ENCODE results near the gene PKD2L2.
"Not testable (repeated sequence)": the region's sequence is repeated elsewhere in the genome, so short reads cannot be mapped to it uniquely, and the experiment has no call there.

The PKD2L2 gene

DNA sequence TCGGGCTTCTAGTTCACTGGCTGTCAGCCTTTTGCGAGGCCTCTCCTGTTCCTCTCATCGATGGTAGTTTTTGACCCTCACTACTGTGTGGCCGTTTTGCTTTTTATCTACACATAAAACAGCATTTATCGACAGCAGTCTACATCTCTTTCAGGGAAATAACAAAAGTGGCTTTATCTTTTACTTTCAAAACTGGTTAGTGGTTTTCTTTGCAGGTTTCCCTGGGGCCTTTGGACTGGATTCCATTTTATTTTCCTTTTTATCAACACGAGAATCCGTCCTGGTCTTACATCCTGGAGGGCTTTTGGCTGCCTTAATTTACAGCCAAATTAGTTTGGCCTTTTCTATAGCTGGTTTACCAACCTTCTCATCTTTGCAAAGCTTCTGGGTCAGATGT lies 793 bp upstream of the PKD2L2 start:
- no peak for DNase-seq

- DNase-seq = no peak
Measured at GRCh38 chr5:137890845-137891244, 1.6 kb downstream of the PKD2L2 start.

- no peak for DNase-seq
Measured at GRCh38 chr5:137891849-137892248, 2.6 kb downstream of the PKD2L2 start.

- no peak for DNase-seq
Measured at GRCh38 chr5:137894586-137894985, 5.3 kb downstream of the PKD2L2 start.

DNA sequence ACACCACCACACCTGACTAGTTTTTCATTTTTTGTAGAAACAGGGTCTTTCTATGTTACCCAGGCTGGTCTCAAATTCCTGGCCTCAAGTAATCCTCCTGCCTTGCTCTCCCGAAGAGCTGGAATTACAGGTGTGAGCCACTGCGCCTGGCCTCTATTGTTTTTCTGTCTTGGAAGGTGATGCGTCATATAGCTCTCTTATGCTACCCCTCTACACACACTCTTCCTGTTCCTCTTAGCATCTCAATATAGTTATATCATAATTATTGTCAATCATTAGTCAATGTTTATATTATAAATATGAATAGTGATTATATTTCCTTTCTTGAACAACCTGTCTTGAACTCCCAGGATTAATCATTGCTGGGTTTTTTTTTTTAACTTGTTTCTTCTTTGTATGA lies 7.3 kb downstream of the PKD2L2 start:
- no peak for DNase-seq

DNA sequence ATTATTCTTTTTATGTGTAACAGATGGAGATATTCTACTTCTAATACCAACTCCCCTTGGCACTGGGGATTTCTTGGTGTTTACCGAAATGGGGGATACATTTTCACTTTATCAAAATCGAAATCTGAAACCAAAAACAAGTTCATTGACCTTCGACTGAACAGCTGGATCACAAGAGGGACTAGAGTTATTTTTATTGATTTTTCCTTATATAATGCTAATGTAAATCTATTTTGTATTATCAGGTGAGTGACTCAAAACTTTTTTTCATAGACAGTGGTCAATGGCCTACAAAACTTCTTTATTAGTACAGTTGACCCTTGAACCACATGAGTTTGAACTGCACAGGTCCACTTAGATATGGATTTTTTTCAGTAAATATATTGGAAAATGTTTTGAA lies 10.2 kb downstream of the PKD2L2 start:
- no peak for DNase-seq

DNA sequence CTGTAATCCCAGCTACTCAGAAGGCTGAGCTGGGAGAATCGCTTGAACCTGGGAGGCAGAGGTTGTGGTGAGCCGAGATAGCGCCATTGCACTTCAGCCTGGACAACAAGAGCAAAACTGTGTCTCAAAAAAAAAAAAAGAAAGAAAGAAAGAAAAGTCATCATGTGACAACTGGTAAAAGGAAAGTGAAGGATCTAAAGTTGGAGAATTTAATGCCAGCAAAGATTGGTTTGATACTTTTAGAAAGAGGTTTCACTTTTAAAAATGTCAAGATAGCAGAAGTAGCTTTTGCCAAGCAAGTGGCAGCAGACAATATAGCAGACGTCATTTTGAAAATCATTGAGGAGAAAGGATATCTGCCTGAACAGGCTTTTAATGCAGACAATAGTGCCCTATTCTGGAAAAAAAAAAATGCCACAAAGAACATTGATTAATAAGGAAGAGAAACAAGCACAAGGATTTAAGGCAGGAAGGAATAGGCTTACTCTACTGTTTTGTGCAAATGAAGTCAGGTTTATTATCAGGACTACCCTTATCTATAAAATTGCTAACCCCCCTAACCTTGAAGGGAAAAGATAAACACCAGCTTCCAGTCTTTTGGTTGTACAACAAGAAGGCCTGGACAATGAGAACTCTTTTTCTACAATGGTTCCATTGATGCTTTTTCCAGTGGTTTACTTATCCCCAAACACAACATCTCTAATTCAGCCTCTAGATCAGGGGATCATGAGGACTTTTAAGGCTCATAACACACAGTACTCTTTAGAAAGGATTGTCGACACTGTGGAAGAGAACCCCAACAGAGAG lies 12.0 kb downstream of the PKD2L2 start:
- DNase-seq = no peak

DNA sequence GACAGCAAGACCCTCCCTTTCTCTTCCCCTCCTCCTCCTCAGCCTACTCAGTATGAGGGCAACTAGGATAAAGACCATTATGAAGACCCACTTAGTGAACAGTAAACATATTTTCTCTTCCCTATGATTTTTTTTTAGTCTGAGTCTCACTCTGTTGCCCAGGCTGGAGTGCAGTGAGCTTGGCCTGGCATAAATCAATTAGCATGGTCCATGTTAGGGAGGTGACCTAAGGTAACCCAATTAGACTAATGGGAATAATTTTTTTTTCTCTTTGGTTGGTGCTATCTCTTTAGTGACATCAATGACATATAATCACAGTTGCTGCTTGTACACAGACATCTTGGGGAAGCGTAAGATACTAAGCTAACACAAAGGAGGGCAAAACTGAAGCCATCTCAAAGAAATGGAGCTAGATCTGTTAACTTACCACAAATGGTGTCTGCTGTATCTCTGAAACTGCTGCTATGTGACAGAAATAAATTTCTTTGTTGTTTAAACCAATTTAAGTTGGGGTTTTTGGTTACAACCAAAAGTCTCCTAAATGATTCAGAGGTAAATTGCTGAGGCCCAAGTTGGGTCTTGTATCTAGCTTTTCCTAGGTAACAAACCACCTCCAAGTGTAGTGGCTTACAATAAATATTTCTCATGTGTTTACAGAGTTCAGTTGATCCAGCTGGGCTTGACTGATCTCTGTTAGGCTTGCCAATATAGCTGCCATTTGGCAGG lies 13.3 kb downstream of the PKD2L2 start:
- no peak for DNase-seq

- DNase-seq = no peak
Measured at GRCh38 chr5:137914758-137915157, 25.5 kb downstream of the PKD2L2 start.

DNA sequence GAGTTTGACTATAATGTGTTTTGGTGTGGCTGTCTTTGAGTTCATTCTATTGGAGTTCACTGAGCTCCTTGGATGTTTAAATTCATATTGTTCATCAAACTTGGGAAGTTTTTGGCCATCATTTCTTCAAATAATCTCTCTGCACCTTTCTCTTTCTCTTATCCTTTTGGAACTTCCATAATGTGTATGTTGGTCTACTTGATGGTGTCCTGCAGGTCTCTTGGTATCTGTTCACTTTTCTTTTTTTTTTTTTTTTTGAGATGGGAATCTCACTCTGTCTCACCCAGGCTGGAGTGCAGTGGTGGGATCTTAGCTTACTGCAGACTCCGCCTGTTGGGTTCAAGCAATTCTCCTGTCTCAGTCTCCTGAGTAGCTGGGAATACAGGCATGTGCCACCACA lies 27.7 kb downstream of the PKD2L2 start:
- no peak for DNase-seq

DNA sequence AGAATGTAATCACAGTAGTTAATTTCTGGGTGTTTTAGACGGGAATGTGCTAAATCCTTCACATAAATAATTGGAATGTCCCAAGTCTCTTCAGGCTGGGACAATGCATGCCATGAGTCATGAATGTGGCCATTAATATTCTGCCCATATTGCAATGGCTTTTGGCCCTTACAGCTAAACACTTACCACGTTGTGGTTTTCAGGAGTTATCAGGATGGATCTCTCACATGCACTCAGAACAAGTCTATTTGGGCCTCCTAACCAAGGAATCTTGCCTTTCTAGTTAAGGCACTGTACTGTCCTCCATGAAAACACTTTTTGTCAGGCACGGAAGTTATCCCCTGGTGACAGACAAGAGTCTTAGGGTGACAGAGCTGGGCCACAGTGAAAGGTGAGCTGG lies 32.7 kb downstream of the PKD2L2 start:
- peak; percentile 50 for DNase-seq

- peak; percentile 41 for DNase-seq
Measured at GRCh38 chr5:137923856-137924255, 34.6 kb downstream of the PKD2L2 start.

- DNase-seq = no peak
Measured at GRCh38 chr5:137932800-137933199, 43.5 kb downstream of the PKD2L2 start.

DNA sequence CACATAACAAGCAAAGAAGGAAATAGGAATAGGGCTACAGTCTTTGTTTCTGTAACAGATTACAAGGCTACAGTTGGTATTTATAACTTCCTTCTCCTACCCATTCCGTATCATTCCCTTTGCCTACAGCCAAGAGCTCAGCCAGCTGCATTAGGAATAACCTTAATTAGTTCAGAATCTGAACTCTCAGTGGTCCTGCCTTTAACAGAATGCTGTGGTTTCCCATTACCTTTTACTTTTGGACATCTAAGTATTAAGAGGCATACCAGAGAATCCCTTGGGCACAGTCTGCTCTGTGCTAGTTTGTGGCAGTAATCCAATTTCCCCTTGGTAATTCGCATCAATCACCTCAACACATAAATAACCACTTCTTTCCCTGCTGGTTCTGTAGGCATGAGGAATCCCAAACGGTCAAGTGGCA lies 44.2 kb downstream of the PKD2L2 start:
- peak; percentile 33 for DNase-seq

GRCh38 chr5:137935190-137935589 lies 45.9 kb downstream of the PKD2L2 start:
- DNase-seq = no peak

GRCh38 chr5:137935694-137936093 lies 46.4 kb downstream of the PKD2L2 start:
- no peak for DNase-seq

- DNase-seq = no peak
Measured at GRCh38 chr5:137937994-137938750, 48.9 kb downstream of the PKD2L2 start.

- DNase-seq = no peak
Measured at GRCh38 chr5:137938751-137939143, 49.5 kb downstream of the PKD2L2 start.

- no peak for DNase-seq
Measured at GRCh38 chr5:137939331-137939730, 50.1 kb downstream of the PKD2L2 start.

DNA sequence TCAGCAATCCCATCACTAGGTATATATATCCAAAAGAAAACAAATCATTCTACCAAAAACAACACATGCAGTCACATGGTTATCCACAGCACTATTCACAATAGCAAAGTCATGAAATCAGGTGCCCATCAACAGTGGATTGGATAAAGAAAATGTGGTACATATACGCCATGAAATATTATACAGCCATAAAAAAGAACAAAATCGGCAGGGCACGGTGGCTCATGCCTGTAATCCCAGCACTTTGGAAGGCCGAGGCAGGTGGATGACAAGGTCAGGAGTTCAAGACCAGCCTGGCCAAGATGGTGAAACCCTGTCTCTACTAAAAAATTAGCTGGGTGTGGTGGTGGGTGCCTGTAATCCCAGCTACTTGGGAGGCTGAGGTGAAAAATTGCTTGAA lies 55.0 kb downstream of the PKD2L2 start:
- DNase-seq = not testable (repeated sequence)

GRCh38 chr5:137945825-137946224 lies 56.6 kb downstream of the PKD2L2 start:
- no peak for DNase-seq

GRCh38 chr5:137954131-137954879 lies 65.0 kb downstream of the PKD2L2 start:
- peak; percentile 82 for DNase-seq

- no peak for DNase-seq
Measured at GRCh38 chr5:137957948-137958347, 68.7 kb downstream of the PKD2L2 start.

Measured in fibroblast of skin of scalp (primary cell).